Retina (tissue), 1 donor: ENCODE measurements around the gene OR10W1.

ENCODE experiments used
- DNase-seq: peaks from one replicate; pipeline ENCODE4 v3.0.0-alpha.2; 2016

Gene OR10W1, protein sequence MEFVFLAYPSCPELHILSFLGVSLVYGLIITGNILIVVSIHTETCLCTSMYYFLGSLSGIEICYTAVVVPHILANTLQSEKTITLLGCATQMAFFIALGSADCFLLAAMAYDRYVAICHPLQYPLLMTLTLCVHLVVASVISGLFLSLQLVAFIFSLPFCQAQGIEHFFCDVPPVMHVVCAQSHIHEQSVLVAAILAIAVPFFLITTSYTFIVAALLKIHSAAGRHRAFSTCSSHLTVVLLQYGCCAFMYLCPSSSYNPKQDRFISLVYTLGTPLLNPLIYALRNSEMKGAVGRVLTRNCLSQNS

GRCh38 chr11:58268142-58268541 lies at the start of gene OR10W1:
Gene OR10W1, minus strand, starts transcription at chr11:58268260. Its CDS starts 402 bp downstream, at chr11:58267858.
- no peak for DNase-seq

DNA sequence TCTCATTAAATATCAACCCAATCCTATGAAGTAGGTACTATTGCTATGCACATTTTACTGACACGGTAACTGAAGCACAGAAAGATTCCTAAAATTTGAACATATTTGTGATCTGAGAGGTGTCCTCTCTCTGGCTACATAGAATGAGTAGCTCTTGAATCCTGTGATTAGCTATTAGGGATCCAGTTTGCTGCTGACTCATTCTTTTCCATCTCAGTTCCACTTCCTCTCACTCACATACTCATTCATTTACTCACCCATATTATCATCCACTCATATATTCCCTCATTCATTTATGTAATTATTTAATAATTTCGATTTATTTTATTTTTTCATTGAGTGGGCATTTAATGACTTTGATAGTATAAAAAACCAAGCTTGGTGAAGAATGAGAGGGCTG lies 48.1 kb upstream of the OR10W1 start:
- DNase-seq: no peak

- DNase-seq: no peak
Observed at GRCh38 chr11:58301576-58301975, 33.5 kb upstream of the OR10W1 start.

DNA sequence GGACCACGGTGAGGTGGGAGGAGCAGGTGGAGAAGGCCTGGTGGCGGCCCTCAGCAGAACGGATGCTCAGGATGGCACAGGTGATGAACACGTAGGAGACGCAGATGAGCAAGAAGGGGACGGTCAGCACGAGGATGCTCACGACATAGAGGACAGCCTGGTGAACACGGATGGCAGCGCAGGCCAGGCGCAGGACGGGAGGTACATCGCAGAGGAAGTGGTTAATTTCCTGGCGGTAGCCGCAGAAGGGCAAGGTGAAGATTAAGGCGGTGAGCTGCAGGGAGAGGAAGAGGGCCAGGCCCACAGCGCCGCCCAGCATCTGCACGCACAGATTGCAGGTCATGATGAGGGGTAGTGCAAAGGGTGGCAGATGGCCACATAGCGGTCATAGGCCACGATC lies 24.0 kb upstream of the OR10W1 start:
- no peak for DNase-seq

DNA sequence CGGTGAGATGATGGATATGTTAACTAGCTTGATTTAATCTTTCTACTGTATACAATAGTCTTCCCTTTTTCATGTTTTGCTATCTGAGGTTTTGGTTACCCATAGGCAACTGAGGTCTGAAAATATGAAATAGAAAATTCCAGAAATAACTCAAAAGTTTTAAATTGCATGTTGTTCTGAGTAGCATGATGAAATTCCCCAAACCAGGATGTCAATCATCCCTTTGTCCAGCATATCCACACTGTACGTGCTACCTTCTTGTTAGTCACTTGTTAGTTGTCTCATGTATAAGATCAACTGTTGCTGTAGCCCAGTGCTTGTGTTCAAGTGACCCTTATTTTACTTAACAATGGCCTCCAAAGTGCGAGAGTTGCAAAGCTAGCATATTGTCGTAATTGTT lies 21.2 kb upstream of the OR10W1 start:
- no peak for DNase-seq

- no peak for DNase-seq
Observed at GRCh38 chr11:58286249-58286648, 18.2 kb upstream of the OR10W1 start.

GRCh38 chr11:58285483-58286040 lies 17.5 kb upstream of the OR10W1 start:
- no peak for DNase-seq

DNA sequence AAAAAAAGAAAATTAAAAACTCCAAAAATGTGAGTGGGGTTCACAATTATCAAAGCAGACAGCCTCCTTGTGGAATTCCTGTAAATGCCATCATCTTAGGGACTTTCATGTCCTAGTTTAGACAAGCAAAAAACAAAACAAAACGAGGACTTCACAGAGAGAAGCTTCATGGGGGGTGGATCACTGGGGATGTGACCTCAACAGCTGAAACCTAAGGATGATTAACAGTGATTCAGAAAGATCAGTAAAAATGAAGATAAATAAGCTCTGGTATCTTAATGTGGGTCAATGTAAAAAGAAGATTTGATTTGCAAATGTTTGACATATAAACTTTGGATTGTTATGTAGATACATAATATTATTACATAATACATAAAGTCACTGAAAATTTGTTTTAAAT lies 8.1 kb upstream of the OR10W1 start:
- no peak for DNase-seq

DNA sequence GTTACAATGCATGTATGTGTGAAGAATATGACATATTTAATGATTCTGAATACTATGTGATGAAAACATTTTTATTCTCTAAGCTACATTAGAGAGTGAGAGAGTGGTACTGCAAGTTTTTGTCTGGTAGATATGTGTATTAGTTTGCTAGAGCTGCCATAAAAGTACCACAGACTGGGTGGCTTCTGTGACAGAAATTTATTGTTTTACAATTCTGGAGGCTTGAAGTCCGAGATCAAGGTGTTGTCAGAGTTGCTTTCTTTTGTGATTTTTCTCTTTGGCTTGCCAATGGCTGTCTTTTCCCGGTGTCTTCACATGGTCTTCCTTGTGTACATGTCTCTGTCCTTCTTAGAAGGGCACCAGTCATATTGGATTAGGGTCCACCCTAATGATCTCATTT lies 6.9 kb upstream of the OR10W1 start:
- no peak for DNase-seq

DNA sequence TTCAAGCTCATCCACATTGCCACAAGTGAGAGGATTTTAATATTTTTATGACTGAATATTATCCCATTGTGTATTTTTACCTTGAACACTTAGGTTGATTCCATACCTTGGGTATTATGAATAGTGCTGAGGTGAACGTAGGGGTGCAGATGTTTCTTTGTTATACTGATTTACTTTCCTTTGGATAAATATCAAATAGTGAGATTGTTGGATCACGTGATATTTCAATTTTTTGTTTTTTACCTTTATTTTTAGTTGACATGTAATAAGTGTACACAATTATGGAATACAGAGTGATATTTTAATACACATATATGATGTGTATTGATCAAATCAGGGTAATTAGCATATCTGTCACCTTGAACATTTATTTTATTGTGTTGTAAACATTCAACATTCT lies 8.1 kb downstream of the OR10W1 start:
- DNase-seq: no peak

DNA sequence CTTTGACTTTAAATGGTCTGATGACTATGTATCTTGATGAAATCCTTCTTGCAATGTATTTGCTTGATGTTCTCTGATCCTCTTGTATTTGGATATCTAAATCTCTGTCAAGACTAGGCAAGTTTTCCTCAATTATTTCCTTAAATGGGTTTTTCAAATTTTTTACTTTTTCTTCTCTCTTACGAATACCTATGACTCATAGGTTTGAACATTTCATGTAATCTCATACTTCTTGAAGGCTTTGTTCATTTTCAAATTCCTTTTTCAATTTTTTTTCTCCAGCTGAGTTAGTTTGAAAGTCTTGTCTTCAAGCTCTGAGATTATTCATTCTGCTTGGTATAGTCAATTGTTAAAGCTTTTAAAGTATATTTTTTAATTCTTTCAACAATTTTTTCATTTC lies 13.1 kb downstream of the OR10W1 start:
- no peak for DNase-seq

DNA sequence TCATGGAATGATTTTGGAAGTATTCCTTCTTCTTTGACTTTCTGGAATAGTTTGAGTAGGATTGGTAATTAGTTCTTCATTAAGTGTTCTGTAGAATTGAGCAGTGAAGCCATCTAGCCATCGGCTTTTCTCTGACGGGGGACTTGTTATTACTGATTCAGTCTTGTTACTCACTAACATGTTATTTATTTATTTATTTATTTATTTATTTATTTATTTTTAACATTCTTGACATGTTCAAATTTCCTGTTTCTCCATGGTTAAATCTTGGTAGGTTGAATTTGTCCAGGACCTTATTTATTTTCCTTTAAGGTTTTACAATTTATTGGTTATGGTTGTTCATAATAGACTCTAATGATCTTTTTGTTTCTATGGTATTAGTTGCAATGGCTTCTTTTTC lies 24.1 kb downstream of the OR10W1 start:
- no peak for DNase-seq

GRCh38 chr11:58227956-58228615 lies 40.0 kb downstream of the OR10W1 start:
- DNase-seq: no peak

DNA sequence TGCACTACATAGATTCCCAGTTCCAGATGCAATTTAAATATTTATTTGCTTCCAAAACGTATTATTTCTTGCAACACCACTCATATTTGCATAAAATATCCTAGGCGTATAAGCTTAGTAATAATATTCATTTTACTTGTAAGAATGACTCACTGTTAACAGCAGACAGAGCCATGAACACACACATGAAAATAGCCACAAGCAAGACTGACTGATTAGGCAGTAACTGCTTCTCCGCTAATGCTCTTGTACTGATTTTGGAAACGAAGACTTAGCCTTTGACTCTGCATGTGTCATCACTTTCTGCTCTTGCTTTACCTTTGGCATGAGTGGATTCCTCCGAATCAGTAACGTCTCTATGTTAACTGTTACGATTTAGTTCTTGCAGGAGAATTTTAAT lies 45.3 kb downstream of the OR10W1 start:
- DNase-seq: no peak
